Loucy (cell line): ENCODE measurements around the gene CIDEA.
A peak's percentile ranks its signal among the peaks of the same experiment; 100 is the strongest.

Experiments used
- H2AFZ ChIP-seq: fragments of 200-600 bp; sonication (generic); 2 replicates; pipeline ENCODE4 v1.6.0; 2016; ENCODE audit warnings: antibody characterized with exemption, mild to moderate bottlenecking, low read length, moderate library complexity
- H3F3A ChIP-seq: fragments of 200-600 bp; 2 replicates; pipeline ENCODE4 v1.6.0; 2016; ENCODE audit warnings: antibody characterized with exemption, low read depth, mild to moderate bottlenecking
- H3K27me3 ChIP-seq: fragments of 200-600 bp; sonication (generic); 2 replicates; pipeline ENCODE4 v1.6.1; 2014; ENCODE audit warnings: low read length, mild to moderate bottlenecking; ENCODE audit not compliant: insufficient read depth, poor library complexity, severe bottlenecking
- H3K36me3 ChIP-seq: fragments of 200-600 bp; sonication (generic); 2 replicates; pipeline ENCODE4 v1.6.1; 2016; ENCODE audit warnings: low read length; ENCODE audit not compliant: insufficient read depth
- H3K4me1 ChIP-seq: fragments of 200-600 bp; sonication (generic); 2 replicates; pipeline ENCODE4 v1.5.1; 2014; ENCODE audit warnings: low read length, mild to moderate bottlenecking; ENCODE audit not compliant: insufficient read depth, poor library complexity, severe bottlenecking
- H3K4me2 ChIP-seq: fragments of 200-600 bp; sonication (generic); 2 replicates; pipeline ENCODE4 v1.6.0; 2014; ENCODE audit warnings: antibody characterized with exemption, low read length, low read depth, mild to moderate bottlenecking; ENCODE audit not compliant: poor library complexity, severe bottlenecking
- H3K4me3 ChIP-seq: fragments of 200-600 bp; sonication (generic); 2 replicates; pipeline ENCODE4 v1.5.1; 2014; ENCODE audit warnings: low read length, mild to moderate bottlenecking, mixed read lengths; ENCODE audit not compliant: poor library complexity, severe bottlenecking
- H3K79me2 ChIP-seq: fragments of 200-600 bp; sonication (generic); 2 replicates; pipeline ENCODE4 v1.6.1; 2014; ENCODE audit warnings: low read length; ENCODE audit not compliant: insufficient read depth
- H3K9ac ChIP-seq: fragments of 200-600 bp; sonication (generic); 2 replicates; pipeline ENCODE4 v1.6.0; 2014; ENCODE audit warnings: mild to moderate bottlenecking, low read depth, low read length, moderate library complexity; ENCODE audit not compliant: poor library complexity, severe bottlenecking
- H3K9me2 ChIP-seq: fragments of 200-600 bp; sonication (generic); replicated peaks from 2 replicates; pipeline ENCODE4 v1.6.1; 2016; ENCODE audit warnings: low read depth, low read length, mixed read lengths
- H3K9me3 ChIP-seq: fragments of 200-600 bp; sonication (generic); 2 replicates; pipeline ENCODE4 v1.6.1; 2014; ENCODE audit warnings: mild to moderate bottlenecking, antibody characterized with exemption, low read length, low read depth; ENCODE audit not compliant: insufficient read depth
- H4K20me1 ChIP-seq: fragments of 200-600 bp; sonication (generic); 2 replicates; pipeline ENCODE4 v1.6.0; 2014; ENCODE audit warnings: antibody characterized with exemption, low read length, mild to moderate bottlenecking; ENCODE audit not compliant: insufficient read depth, poor library complexity, severe bottlenecking
- EZH2phosphoT487 ChIP-seq: fragments of 200-600 bp; IDR thresholded peaks from 2 replicates; pipeline ENCODE4 v1.6.1; 2018; ENCODE audit warnings: antibody characterized with exemption, mild to moderate bottlenecking, moderate library complexity, borderline replicate concordance
- TF ChIP-seq, protein P1 (sequence below): fragments of 200-600 bp; sonication (generic); conservative IDR thresholded peaks from 2 replicates; pipeline ENCODE4 v1.5.1; 2014; ENCODE audit warnings: mild to moderate bottlenecking, antibody characterized with exemption, low read length

CIDEA gene

GRCh38 chr18:12282442-12283039 is 28.4 kb downstream of the CIDEA start:
- no peaks in the 10 kb centered on the region for H3K36me3 ChIP-seq
- H3K4me1 ChIP-seq = no peaks in the 10 kb centered on the region
- no peaks in the 10 kb centered on the region for H3K79me2 ChIP-seq
- H3K9me3 ChIP-seq = no peaks in the 10 kb centered on the region
- H3K4me3 ChIP-seq = no peak overlapping the region
- no peak for TF ChIP-seq EZH2phosphoT487
- TF ChIP-seq, protein P1, sequence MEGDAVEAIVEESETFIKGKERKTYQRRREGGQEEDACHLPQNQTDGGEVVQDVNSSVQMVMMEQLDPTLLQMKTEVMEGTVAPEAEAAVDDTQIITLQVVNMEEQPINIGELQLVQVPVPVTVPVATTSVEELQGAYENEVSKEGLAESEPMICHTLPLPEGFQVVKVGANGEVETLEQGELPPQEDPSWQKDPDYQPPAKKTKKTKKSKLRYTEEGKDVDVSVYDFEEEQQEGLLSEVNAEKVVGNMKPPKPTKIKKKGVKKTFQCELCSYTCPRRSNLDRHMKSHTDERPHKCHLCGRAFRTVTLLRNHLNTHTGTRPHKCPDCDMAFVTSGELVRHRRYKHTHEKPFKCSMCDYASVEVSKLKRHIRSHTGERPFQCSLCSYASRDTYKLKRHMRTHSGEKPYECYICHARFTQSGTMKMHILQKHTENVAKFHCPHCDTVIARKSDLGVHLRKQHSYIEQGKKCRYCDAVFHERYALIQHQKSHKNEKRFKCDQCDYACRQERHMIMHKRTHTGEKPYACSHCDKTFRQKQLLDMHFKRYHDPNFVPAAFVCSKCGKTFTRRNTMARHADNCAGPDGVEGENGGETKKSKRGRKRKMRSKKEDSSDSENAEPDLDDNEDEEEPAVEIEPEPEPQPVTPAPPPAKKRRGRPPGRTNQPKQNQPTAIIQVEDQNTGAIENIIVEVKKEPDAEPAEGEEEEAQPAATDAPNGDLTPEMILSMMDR = no peak
- H3K9ac ChIP-seq = no peak overlapping the region
- H3F3A ChIP-seq = no peaks in the 10 kb centered on the region
- no peak overlapping the region for H2AFZ ChIP-seq
- H3K27me3 ChIP-seq = no peaks in the 10 kb centered on the region
- H3K4me2 ChIP-seq = no peak overlapping the region
- no peaks in the 10 kb centered on the region for H3K9me2 ChIP-seq
- H4K20me1 ChIP-seq = no peaks in the 10 kb centered on the region

DNA sequence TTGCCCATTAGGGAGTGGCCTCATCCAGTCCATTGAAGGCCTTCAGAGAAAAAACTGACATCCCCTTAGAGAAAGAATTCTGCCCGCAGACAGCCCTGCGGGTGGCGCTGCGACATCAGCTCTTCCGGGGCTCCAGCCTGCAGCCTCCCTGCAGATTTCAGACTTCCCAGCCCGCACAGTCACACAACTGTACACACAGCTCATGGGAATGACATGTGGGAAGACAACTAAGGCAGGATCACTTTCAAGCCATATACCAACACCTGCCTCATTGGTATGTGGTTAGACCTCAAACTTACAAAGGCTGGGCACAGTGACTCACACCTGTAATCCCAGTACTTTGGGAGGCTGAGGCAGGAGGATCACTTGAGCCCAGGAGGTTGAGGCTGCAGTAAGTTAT is 29.1 kb downstream of the CIDEA start:
- no peaks in the 10 kb centered on the region for H3K4me1 ChIP-seq
- no peaks in the 10 kb centered on the region for H3K9me2 ChIP-seq
- H3K4me2 ChIP-seq = no peak overlapping the region
- no peak overlapping the region for H2AFZ ChIP-seq
- no peaks in the 10 kb centered on the region for H3K36me3 ChIP-seq
- no peaks in the 10 kb centered on the region for H3F3A ChIP-seq
- H3K79me2 ChIP-seq = no peaks in the 10 kb centered on the region
- H3K9me3 ChIP-seq = no peaks in the 10 kb centered on the region
- H3K9ac ChIP-seq = no peak overlapping the region
- H3K4me3 ChIP-seq = no peak overlapping the region
- no peaks in the 10 kb centered on the region for H3K27me3 ChIP-seq
- no peaks in the 10 kb centered on the region for H4K20me1 ChIP-seq
- no peak for TF ChIP-seq EZH2phosphoT487
- TF ChIP-seq, protein P1 = peak; percentile 25; the same call in 1 of the 2 replicates

- H3K9me3 ChIP-seq = no peaks in the 10 kb centered on the region
- no peak for TF ChIP-seq EZH2phosphoT487
- TF ChIP-seq, protein P1 = no peak
Measured at GRCh38 chr18:12283666-12284065, 29.5 kb downstream of the CIDEA start.

More at GRCh38 chr18:12283666-12284065, 29.5 kb downstream of the CIDEA start:
- H3K9ac ChIP-seq = no peak overlapping the region
- no peak overlapping the region for H2AFZ ChIP-seq
- H3F3A ChIP-seq = no peaks in the 10 kb centered on the region
- H4K20me1 ChIP-seq = no peaks in the 10 kb centered on the region
- H3K4me2 ChIP-seq = no peak overlapping the region
- H3K36me3 ChIP-seq = no peaks in the 10 kb centered on the region
- no peaks in the 10 kb centered on the region for H3K9me2 ChIP-seq
- H3K4me3 ChIP-seq = no peak overlapping the region
- no peaks in the 10 kb centered on the region for H3K27me3 ChIP-seq
- no peaks in the 10 kb centered on the region for H3K4me1 ChIP-seq
- no peaks in the 10 kb centered on the region for H3K79me2 ChIP-seq
